GM20000 (cell line): Measurements from ENCODE around the gene KIF2A.

Experiments used
- DNase-seq: peaks from one replicate; pipeline ENCODE4 v3.0.0; 2012; ENCODE audit warnings: low spot score
- TF ChIP-seq, protein P1 (sequence below): IDR thresholded peaks from 2 replicates; pipeline ENCODE4 v1.5.1; 2012; ENCODE audit warnings: mild to moderate bottlenecking, control low read depth; ENCODE audit errors: extremely low read depth, missing control alignments

The KIF2A gene

DNA sequence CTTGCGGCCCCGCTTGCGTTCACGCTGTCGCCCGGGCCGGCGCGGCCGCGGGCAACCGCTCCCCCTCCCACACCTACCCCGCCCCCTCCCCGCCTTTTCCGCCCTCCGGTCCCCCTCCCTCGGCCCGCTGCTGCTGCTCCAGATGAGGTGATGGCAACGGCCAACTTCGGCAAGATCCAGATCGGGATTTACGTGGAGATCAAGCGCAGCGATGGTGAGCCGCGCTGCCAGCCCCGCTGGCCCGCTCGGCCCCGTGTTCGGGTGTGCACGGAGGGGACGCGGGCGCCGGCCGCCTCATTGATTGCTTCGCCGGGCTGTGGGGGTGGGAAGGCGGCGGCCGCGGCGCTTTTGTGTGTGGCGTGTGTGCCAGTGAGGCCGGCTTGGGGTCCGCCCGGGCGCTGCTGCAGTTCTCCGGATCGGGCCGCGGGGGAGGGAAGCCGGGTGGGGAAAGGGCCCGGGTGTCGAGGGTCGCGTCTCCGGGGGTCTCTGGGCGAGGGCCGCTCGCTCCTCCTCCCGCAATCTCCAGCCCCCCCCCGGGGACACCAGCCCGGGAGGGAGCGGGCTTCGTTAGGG, 403 bp downstream of the KIF2A start:
- no peak for DNase-seq
- TF ChIP-seq, protein P1, sequence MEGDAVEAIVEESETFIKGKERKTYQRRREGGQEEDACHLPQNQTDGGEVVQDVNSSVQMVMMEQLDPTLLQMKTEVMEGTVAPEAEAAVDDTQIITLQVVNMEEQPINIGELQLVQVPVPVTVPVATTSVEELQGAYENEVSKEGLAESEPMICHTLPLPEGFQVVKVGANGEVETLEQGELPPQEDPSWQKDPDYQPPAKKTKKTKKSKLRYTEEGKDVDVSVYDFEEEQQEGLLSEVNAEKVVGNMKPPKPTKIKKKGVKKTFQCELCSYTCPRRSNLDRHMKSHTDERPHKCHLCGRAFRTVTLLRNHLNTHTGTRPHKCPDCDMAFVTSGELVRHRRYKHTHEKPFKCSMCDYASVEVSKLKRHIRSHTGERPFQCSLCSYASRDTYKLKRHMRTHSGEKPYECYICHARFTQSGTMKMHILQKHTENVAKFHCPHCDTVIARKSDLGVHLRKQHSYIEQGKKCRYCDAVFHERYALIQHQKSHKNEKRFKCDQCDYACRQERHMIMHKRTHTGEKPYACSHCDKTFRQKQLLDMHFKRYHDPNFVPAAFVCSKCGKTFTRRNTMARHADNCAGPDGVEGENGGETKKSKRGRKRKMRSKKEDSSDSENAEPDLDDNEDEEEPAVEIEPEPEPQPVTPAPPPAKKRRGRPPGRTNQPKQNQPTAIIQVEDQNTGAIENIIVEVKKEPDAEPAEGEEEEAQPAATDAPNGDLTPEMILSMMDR: no peak

DNA sequence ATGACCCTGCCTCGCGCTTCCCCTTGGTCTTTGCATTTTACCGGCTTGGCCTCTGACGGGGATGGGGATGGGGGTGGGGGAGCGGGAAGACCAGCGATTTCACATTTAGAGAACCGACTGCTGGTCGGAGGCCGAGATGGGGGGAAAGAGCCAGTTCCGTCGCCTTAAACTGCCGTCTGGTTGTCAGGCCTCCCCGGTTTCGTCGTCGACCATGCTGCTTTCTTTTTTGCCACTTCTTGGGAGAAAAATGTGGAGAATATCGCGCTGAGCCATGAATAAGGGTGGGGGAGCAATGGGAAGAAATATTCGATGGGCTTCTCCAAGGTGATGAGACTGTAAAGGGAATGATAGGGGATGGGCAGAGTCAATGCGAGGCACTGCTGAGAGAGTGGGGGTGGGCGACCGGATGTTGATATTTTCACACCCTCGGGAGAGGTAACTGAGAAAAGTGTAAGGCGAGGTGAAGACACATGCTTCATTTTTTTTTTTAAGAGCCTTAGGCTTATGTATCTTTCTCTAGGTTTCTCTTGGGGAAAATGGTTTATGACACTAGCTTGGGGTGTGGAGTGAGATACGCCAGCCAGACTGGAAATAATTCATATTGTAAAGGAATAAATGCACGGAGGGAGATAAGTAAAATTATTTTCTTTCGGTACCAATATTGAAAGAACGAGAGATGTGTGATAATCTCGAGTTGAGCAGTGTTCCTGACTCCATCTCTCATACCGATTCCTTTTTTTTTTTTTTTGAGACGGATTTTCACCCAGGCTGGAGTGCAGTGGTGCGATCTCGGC, 1.1 kb downstream of the KIF2A start:
- TF ChIP-seq, protein P1: no peak
- peak; percentile 58 for DNase-seq

DNA sequence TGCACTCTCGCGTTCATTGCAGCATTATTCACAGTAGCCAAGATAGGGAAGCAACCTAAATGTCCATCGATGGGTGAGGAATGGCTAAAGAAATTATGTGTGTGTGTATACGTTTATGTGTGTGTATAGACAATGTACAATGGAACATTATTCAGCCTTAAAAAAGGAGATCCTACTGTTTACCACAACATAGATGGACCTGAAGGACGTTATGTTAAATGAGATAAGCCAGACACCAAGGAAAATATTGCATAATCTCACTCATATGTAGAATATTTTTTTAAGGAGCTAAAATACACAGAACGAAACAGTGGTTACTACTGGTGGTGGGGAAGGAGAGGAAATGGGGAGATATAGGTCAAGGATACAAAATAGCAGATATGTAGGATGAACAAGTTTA, 2.4 kb downstream of the KIF2A start:
- DNase-seq: no peak
- TF ChIP-seq, protein P1: no peak

DNA sequence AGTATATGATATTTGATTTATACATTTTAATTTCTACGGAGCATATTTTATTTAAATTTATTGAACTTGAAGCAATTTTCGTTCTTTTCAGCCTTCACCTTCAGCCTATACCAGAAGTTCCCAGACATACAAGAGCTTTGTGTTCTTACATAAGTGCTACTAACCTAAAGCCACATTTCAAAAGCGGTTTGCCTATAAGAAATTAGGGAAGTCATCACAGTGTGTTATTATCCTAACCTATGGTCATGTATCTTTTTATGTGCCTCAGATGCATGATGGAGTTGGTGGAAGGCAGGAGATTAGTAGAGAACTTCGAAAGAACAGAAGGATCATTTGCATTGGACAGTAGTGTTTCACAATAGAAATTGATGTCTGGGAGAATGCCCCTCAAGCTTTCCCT, 3.1 kb downstream of the KIF2A start:
- no peak for DNase-seq

DNA sequence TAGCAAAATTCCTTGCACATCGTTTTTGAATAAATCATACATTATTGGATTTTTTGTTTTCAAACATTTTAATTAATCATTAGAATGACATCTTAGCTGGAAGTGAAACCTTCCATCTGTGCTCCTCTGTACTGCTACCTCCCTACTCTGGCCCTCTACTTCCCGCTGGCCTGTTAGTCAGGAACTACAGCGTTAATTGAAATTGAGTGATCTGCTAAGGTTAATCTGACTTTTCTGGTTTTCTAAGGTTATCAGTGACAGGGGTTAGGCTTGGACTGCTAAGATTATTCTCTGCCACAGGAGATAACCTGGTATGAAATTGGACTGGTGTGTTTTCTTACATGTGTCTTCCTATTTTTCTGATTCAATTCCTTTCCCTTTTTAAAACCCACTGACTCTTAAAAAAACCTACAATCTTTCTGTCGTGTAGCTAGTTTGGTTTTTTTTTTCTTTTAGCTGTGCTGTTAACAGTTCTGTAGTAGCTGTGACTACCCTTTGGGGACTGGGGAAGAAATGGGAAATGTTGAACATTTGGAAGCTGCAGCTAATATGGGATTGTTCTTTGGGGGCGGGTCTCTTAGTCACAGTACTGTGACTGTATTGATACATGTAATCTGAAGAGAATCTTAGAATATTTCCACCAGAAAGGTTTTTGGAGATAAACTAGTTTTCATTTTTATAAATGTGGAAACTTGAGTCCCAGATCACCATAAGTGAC, 4.6 kb downstream of the KIF2A start:
- DNase-seq: no peak
- TF ChIP-seq, protein P1: no peak

More for the DNA sequence above, 3.1 kb downstream of the KIF2A start:
- TF ChIP-seq, protein P1: no peak

DNA sequence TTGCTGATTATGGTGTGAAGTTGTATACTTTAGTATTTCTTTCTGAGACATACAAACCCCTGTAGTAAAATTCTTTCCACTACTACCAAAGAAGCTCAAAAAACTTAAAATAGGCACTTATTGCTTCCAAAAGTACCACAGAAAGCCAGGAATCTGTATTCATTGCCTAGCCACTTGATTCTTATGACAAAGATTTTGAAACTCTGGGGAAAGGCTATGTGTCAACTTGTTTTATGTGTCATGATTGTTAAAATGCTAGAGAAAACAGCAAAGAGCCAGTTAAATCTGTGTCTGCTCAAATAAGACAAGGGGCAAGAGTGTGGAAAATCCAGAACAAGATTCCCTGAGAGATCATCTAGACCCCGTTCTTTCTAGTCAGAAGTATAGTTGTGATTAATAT, 6.0 kb downstream of the KIF2A start:
- DNase-seq: no peak
- TF ChIP-seq, protein P1: no peak

DNA sequence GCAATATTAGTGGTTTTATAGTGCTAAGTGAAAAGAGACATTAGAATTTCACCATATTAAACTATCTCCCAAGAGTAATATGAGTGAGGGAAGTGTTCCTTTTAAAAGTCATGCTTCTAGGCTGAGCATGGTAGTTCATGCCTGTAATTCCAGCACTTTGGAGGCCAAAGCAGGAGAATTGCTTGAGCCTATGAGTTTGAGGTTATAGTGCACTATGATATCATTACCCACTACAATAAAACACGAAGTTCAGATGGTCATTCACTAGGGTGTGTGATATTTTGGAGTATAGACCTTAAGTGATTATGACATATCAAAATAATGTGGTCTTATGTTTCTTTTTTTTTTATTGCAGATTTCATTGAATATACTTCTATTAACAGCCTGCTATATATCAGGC, 6.7 kb downstream of the KIF2A start:
- DNase-seq: no peak
- TF ChIP-seq, protein P1: no peak
